HG02885 (cell line): Measurements from ENCODE around the gene CHMP1B.

Experiments used
- ATAC-seq: cut with Tn5 transposase; IDR thresholded peaks from one replicate; pipeline ENCODE4 v1.9.1; 2021; ENCODE audit warnings: mild to moderate bottlenecking; ENCODE audit not compliant: unreplicated experiment, poor library complexity

Gene CHMP1B, protein sequence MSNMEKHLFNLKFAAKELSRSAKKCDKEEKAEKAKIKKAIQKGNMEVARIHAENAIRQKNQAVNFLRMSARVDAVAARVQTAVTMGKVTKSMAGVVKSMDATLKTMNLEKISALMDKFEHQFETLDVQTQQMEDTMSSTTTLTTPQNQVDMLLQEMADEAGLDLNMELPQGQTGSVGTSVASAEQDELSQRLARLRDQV

DNA sequence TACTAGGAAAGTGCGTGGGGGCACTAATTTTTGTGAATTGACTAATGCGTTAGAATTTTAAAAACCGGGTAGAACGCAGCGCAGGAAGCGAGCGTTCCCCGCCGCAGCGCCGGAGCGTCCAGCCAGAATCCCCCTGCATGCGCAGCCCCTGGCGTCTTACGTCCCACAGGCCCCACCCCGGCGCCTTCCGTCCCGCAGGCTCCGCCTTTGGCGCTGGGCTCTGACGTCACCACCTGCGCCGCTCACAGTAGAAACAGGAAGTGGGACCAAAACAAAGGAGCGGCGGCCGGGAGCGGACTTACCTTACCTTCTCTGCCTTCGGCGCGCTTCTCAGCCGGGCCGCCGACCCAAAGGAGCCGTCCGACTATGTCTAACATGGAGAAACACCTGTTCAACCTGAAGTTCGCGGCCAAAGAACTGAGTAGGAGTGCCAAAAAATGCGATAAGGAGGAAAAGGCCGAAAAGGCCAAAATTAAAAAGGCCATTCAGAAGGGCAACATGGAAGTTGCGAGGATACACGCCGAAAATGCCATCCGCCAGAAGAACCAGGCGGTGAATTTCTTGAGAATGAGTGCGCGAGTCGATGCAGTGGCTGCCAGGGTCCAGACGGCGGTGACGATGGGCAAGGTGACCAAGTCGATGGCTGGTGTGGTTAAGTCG, at the start of gene CHMP1B:
CHMP1B (plus strand) TSS at position 268 of the 660 bp plus-strand sequence; CDS start at position 367, 99 bp downstream.
- peak; percentile 97 for ATAC-seq

DNA sequence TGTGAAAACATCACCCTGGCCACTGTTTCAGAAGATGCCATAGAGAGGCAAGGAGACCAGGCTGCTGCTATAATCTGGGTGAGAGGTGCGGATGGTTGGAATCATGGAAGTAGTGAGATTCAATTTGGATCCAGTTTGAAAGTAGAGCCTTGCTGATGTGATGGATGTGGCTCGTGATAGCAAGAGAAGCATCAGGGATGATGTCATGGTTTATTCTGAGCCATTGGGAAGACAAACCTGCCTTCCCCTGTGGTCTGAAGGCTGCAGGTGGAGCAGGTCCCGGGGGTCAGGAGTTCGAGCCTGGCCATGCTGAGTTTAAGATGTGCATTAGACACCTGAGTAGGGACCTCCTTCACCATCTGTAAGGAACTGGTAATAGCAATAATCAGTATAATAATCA, 49.6 kb upstream of the CHMP1B start:
- ATAC-seq = no peak

DNA sequence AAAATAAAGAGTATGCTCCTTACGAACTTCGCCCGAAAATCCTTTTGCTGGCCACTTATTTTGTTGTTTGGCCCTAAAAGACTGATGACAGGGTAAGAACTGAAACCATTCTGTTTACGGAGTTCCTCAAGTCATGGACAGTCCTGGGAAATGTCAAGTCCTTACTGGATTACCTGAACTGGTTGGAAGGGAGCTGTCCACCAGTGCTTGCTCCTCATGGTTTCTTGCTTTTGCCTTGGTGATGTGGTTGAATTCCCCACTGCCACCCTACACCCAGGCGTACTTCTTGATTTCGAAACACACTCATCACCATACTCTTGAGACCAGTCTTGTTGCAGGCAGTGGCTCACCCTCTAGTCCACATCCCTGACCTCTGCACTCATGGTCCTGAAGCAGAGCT, 49.1 kb upstream of the CHMP1B start:
- no peak for ATAC-seq

DNA sequence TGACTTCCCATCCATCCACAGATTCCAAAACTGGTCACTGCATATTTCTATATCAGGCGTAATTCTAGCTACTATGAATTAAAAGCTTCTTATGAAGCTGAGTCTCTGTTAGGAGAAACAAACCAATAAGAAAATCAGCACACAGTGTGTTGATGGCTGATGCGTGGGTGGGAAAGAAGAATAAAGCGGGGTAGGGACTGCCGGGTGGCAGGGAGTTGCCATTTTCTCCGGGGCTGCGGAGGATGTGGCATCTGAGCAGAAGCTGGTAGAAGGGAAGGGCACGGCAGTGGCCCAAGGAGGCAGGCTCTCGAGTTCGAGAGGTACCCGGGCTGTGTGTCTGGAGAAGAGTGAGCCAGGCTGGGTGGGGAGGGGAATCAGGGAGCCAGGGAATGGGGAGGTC, 48.6 kb upstream of the CHMP1B start:
- no peak for ATAC-seq

DNA sequence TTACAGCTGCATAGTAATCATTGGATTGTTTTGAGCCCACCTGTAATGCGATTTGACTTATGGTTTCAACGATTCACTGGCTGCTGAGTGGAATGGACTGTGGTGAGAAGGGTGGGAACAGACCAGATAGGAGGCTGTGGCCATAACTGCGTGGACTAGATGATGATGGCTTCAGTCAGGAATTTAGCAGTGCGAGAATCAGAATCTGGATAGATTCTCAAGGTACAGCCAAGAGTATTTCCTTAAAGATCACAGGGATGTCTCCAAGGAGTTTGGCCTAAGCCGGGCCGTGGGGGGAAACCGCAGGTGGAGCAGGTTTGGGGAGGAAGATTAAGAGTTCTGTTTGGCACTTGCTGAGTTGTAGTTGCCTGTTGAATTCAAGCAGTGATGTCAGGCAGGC, 44.0 kb upstream of the CHMP1B start:
- ATAC-seq = no peak

DNA sequence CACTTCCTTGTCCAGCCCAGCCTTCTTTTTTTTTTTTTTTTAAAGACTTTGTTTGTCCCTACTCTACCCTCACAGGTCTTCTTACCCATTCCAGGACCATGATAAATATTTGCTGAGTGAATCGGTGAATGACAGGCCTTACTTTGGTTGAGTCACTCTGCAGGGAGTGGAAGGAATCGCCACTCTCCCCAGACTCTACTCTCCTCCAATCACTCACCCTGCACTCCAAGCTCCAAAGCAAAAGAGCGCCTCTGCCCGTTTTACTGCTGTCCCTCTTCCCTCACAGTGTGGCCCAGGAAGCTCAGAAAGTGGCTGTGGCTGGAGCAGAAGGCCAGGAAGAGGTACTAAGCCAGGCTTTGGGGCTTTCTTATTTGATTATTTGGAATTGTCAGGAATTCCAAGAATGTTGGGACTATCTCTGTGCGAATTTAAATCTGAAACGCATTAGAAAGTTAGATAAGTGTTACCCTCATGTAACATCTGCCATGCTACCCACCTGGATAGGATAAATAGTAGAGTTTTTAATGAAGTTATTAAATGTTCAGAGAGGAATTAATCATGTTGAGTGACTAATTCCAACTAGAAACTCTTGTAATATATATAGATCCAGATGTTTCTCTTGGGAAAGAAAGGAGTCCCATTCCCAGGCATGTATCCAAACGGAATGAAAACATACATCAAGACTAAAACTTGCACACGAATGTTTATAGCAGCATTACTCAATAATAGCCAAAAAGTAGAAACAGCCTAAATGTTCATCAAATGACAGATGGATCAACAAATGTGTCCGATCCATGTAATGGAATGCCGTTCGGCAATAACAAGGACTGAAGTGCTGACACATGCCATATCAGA, 43.0 kb upstream of the CHMP1B start:
- no peak for ATAC-seq

DNA sequence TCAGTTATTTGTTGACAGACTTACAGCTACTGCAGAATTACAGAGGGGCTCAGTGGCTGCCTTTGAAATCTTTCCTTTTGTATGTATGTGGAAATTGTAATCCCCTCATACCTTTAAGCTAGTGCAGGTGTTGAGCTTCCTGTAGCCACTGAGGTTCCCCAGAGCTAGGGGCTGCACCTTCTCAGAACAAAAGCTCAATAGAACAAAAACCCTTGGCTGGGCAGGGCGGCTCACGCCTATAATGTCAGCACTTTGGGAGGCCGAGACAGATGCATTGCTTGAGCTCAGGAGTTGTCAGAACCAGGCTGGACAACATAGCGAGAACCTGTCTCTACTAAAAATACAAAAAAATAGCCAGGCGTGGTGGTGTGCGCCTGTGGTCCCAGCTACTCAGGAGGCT, 41.3 kb upstream of the CHMP1B start:
- ATAC-seq = no peak

DNA sequence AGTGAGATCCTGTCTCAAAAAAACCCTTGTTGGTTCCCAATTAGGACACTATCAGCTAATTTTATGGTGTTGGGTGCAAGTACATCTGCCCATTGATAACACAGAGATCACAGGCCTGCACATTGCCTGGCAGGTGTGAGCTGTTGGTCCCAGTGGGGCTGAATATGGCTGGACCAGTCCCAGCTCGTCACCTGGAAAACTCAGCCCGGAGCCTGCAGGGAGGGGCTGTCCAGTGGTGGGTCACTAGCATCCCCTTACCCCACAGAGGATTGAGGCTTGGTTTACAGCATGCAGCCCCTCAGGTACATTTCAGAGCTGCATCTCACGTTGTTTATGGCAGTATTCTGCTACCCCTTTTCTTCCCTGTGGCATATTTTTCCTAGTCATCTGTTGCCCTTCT, 40.8 kb upstream of the CHMP1B start:
- no peak for ATAC-seq

DNA sequence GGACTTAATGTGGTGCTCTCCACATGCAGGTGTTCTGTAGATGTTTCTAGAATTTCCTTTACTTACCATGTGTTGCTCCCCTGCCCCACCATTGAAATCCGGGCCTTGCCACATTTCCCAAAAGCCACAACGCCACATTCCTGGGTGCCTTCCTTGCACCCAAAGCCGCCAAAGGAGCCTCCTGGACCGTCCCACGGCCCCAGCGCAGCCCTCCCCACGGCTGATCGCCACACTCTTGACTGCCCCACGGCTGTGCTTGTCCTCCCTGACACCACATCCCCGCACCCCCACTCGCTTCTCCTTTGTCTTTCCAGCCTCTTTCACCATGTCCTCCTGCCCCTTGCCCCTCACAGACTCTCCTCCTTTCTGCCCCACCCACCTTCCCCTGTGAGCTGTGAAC, 40.2 kb upstream of the CHMP1B start:
- ATAC-seq = no peak

DNA sequence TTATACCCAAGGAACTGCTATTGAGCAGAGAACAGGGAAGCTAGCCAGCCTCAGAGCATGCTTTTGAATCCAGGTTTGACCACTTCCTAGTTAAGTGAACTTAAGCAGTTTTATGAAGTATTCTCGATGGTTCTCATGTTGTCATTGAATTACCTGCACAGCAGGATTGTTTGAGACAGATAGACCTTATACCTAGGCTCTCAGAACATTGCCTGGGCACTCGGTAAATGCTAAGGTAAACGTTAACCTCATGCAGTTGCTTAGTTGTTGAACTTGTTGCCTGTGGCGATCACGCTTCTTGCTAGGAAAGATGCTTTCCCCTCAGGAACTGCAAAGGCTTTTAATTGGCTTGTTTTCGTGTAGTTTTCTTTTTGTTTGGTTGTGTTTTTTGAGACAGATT, 34.0 kb upstream of the CHMP1B start:
- ATAC-seq = no peak

DNA sequence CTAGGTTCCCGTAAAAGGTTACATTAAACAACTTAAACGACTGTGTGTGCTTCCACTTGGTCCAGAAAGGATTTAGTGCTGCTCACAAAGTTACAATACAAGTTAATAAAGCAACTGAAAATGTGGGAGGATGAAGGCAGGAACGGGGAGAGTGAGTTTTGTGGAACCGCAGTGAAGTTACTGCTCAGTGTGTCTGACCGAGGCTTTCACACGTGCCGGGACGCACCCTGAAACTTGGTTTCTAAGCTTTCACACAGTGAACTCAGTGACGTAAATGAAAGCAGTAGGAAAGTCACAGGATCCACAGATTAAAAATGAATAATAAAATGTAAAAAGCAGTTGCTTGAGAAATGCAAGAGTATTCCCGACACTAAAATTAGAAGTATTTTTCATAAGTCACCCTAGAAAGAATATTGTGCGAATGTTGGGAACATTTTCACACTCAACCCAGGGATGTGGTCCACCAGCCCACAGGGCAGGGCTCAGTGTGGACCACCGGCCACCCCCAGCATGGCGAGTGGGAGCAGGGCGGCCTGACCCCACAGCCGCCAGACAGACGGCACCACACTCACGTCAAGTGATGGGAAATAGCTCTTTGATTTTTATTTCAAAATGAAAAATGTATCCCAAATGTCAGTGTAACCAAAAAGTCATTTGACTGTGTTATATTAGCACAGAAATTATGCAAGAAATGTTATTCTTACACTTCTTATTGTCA, 32.6 kb upstream of the CHMP1B start:
- no peak for ATAC-seq

DNA sequence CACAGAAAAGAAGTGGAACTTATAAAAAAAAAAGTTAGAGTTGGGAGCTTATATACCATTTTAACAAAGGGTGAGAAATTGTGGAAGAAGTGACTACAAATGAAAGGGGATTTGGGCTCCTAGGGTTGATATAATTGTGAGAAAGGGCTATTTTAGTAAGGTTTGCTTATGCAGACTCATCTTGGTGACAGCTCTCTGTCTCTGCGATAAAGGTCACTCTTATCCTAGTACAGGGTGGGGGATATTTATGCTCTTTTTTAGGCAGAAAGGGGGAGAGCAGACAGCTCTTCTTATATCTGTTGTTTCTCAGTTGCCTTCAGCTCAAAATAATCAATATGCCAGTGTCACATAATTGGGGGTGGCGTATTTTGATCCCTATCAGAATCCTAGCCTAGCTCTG, 31.3 kb upstream of the CHMP1B start:
- ATAC-seq = no peak

DNA sequence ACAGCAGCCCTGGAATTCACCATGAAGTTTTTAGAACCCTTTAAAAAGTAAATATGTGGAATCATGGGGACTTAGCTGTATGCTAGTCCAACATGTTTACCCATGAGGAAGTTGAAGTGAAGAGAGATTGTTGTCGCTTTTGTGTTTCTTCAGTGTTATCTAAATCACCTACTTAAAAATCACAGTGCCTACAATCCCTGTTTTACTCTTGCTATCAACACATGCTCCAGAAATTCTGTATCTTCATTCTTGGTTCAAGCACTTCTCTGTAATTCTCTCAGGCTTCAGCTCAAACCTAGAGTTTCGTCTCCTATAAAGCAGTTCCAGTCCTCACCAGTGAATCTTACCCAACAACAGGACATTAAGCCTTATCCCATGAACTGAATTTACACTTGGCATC, 30.5 kb upstream of the CHMP1B start:
- ATAC-seq = no peak

DNA sequence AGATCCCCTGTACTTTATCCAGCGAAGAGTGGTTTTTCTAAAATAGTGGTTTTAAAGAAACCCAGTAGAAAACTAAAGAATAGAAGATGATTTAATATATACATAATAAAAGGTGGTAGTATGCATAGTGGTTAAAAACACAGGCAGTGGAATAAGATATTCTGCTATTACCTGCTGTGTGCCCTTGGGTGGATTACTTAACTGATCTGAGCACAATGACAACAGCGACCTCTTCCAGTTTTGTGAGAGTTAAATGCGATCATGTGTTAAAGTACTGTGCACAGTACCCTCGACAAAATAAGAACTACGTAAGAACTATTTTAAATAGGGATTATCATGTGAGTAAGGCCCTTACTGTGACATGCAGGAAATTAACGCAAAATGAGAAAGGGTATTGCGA, 30.0 kb upstream of the CHMP1B start:
- ATAC-seq = no peak

DNA sequence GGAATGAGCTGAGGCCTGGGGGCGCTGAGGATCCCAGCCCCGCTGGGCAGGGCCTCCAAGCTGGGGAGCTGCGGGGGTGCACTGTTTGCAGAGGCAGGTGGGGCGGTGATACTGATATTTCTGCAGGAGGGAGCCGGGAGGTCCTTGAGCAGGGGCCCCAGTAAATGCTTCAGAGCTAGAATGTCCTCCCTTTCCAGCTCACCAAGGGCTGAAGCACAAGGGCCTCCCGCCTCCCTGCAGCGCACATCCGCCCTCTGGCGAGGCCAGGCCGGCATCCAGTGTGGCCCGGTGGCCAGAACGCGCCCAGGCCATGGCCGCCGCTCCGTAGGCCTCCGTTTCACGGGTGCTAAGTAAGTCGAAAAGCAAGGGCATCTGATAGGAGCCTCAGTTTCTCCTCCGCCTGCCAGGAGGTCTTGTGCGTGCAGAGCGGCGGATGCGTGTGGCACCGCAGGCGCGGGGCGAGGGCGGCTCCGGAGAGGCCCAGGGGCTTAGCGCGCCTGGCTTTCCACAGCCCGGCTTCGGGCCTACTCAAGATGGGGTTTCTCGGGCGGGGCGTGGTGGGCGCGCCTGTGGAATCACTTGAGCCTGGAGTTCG, 29.5 kb upstream of the CHMP1B start:
- no peak for ATAC-seq

DNA sequence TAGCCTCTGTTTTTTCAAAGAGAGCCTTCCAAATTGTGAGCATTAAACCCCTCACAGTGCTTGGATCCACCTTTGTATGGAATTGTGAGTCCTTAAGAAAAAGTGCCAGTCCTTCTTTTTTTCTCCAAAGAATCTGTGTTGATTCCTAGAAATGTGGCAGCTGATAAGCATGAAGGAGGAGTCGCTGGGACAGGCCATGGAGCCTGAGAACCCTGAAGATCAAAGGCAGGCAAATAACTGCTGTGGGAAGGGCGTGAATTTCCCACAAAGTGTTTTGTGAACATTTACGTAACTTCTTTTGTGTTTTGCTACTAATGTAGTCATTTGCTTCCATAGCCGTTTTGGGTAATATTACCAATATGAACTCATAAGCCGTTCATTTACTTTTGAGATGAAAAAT, 27.7 kb upstream of the CHMP1B start:
- ATAC-seq = no peak

DNA sequence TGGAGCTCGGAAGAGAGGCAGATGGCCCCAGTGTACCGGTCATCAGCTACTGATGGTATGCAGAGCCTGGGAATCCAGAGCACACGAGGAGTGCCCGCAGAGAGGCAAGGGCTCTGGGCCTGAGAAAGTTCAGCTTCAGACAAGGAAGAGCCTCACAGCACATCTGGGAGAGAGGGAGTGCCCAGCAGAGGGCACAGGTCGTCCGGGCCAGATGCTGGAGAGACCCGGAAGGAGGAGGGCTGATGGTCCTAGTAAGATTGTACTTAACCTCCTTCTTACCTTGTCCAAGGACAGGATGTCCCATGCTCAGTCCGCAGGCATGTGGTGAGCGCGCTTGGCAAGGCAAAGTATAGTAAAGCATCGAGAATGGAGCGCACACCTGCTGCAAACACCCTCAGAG, 24.4 kb upstream of the CHMP1B start:
- no peak for ATAC-seq

DNA sequence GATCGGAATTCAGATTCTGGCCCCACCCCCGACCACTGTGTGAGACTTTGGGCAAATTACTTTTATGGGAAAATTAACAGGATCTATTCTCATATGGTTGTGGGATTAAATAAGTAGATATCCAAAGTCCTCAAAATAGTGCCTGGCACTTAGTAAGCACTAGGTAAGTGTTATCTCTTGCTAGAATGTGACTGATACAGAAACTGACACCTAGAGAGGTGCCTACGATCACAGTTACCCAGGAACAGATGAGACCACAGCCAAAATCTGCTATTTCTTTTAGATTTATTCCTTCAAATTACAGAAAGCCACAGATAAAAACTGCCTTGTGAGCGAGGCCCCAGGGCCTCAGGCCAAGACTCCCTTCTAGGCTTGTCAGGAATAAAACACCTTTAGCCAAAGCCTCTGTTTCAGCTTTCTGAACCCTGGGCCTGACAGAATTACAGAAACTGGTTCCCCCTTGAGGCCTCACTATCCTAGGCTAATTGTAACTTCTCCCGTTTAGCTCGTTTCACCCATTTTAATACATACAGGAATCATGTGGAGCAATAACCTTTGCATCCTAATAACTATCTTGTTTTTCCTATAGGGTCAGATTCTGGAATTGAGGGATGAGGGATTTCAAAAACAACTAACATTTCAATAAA, 22.3 kb upstream of the CHMP1B start:
- no peak for ATAC-seq

DNA sequence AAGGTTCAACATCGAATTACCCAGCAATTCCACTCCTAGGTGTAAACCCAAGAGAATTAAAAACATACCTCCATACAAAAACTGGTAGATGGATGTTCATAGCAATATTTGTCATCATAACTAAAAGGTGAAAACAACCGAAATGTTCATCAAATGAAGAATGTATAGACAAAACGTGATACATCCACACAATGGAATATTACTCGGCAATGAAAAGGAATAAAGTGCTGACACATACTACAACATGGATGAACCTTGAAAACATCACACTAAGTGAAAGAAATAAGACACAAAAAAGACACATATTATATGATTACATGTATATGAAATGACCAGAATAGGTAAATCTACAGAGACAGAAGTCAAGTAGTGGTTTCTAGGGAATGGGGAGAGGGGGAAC, 20.6 kb upstream of the CHMP1B start:
- no peak for ATAC-seq

DNA sequence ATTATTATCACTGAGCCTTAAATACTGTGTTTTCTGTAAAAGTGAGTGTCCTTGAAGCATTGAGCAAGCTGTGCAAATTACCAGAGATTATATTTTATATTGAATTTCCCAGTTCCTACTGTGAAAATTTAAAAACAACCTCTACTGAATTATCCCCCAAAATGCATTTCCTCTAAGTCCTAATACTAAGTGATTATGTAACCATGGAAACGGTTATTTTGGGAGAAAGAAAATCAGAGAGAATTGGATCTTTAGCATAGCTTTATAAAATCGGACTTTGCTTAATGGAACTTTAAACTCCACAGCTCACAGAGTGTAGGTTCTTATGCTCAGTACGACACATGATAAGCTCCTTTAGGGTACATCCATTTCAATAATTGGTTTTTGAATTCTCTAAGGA, 19.3 kb upstream of the CHMP1B start:
- ATAC-seq = no peak
